Mammary epithelial cell (primary cell): ENCODE results near the gene OVOL2.

Source experiments
- CTCF ChIP-seq, 2 donors: IDR thresholded peaks in 1 of 2; conservative IDR thresholded peaks in 1 of 2; 2 replicates each; pipeline ENCODE4 v1.5.1; 2011 to 2012; ENCODE audit warnings: inconsistent platforms in 2 of 2, low read length in 2 of 2, mild to moderate bottlenecking in 2 of 2, control low read depth in 1 of 2, low read depth in 1 of 2; ENCODE audit not compliant: insufficient read depth in 1 of 2; ENCODE audit errors: extremely low read depth in 1 of 2
- EZH2 ChIP-seq: IDR thresholded peaks from 2 replicates; pipeline ENCODE4 v1.6.1; 2012; ENCODE audit warnings: low read length, inconsistent platforms, borderline replicate concordance

GRCh38 chr20:18094191-18094590 is 36.5 kb upstream of the OVOL2 start:
- TF ChIP-seq EZH2 (no peak), CTCF (conservative IDR thresholded peaks at IDR 0.05 in 1 of 2, IDR thresholded peaks at IDR 0.05 in 1 of 2; ENCODE audit: extremely low read depth in 1 of 2, insufficient read depth in 1 of 2, low read depth in 1 of 2, low read length in 2 of 2) (no peak)
